Suprapubic skin (tissue), 4 donors: ENCODE results near the gene ZC3HAV1. TPM values are rescaled to one million over a fixed set of nuclear protein-coding genes. Genes with fewer than 3 reads are reported as not detected.
"Not testable (repeated sequence)": the region's sequence is repeated elsewhere in the genome, so short reads cannot be mapped to it uniquely, and the experiment has no call there.

Source experiments
- DNase-seq, 2 donors: peaks; one replicate each; pipeline ENCODE4 v3.0.0-alpha.2; 2019; ENCODE audit warnings: low spot score in 2 of 2
- H3K27ac ChIP-seq: fragments of 200-600 bp; sonication (generic); one replicate; pipeline ENCODE4 v1.5.1; 2019
- H3K27me3 ChIP-seq: fragments of 200-600 bp; sonication (generic); one replicate; pipeline ENCODE4 v1.5.1; 2019
- H3K36me3 ChIP-seq: fragments of 200-600 bp; sonication (generic); one replicate; pipeline ENCODE4 v1.5.1; 2019
- H3K4me1 ChIP-seq: fragments of 200-600 bp; sonication (generic); one replicate; pipeline ENCODE4 v1.5.1; 2019
- H3K4me3 ChIP-seq: fragments of 200-600 bp; sonication (generic); one replicate; pipeline ENCODE4 v1.5.1; 2019; ENCODE audit warnings: mild to moderate bottlenecking
- H3K9me3 ChIP-seq: fragments of 200-600 bp; sonication (generic); one replicate; pipeline ENCODE4 v1.5.1; 2019
- EP300 ChIP-seq: sonication (generic); formaldehyde crosslinking; IDR thresholded peaks from one replicate; pipeline ENCODE4 v1.6.1; 2017; ENCODE audit warnings: antibody characterized with exemption
- POLR2A ChIP-seq, 2 donors: fragments of 450-650 bp; IDR thresholded peaks; one replicate each; pipeline ENCODE4 v1.6.1; 2017; ENCODE audit warnings: antibody characterized with exemption in 2 of 2, mild to moderate bottlenecking in 2 of 2, moderate library complexity in 2 of 2
- POLR2AphosphoS5 ChIP-seq, 3 donors: sonication (generic); formaldehyde crosslinking; IDR thresholded peaks; one replicate each; pipeline ENCODE4 v1.6.1; 2017; ENCODE audit warnings: antibody characterized with exemption in 3 of 3
- WGBS: methylation state at CpG from one replicate; pipeline ENCODE4 v1.1.5; 2018; 5-methylcytosine and 5-hydroxymethylcytosine counted together
- total RNA-seq, 4 donors: library from RNA; depleted of rRNA; stranded (reverse); fragments of >200 nt; gene quantifications; one replicate each; pipeline ENCODE4 v1.1.0, GENCODE V29; 2016
- TF ChIP-seq, protein P1 (sequence below), 2 donors: fragments of 200-600 bp in 1 of 2; fragments of 450-650 bp in 1 of 2; sonication (generic) in 1 of 2; IDR thresholded peaks; one replicate each; pipeline ENCODE4 v1.5.1; 2016 to 2019; ENCODE audit warnings: antibody characterized with exemption in 2 of 2, mild to moderate bottlenecking in 1 of 2, moderate library complexity in 1 of 2

The ZC3HAV1 gene
- total RNA-seq, 4 donors from 2014 or later, result 27.0 to 34.4 (median 29.8) TPM

- no peak for DNase-seq
- Histone ChIP-seq H3K9me3 (no peaks in the 10 kb centered on the region), H3K4me3 (no peak overlapping the region), H3K36me3 (no peaks in the 10 kb centered on the region), H3K4me1 (peaks cover 19% of the 10 kb centered on the region), H3K27me3 (no peaks in the 10 kb centered on the region), H3K27ac (no peak overlapping the region)
- WGBS, result 93% methylated on average over 4 of the region's 4 CpGs
- TF ChIP-seq EP300 (no peak), POLR2AphosphoS5 (IDR thresholded peaks at IDR 0.05) (no peak), POLR2A (IDR thresholded peaks at IDR 0.05) (no peak)
- TF ChIP-seq, protein P1, sequence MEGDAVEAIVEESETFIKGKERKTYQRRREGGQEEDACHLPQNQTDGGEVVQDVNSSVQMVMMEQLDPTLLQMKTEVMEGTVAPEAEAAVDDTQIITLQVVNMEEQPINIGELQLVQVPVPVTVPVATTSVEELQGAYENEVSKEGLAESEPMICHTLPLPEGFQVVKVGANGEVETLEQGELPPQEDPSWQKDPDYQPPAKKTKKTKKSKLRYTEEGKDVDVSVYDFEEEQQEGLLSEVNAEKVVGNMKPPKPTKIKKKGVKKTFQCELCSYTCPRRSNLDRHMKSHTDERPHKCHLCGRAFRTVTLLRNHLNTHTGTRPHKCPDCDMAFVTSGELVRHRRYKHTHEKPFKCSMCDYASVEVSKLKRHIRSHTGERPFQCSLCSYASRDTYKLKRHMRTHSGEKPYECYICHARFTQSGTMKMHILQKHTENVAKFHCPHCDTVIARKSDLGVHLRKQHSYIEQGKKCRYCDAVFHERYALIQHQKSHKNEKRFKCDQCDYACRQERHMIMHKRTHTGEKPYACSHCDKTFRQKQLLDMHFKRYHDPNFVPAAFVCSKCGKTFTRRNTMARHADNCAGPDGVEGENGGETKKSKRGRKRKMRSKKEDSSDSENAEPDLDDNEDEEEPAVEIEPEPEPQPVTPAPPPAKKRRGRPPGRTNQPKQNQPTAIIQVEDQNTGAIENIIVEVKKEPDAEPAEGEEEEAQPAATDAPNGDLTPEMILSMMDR (IDR thresholded peaks at IDR 0.05), result no peak
These were observed 2.3 kb upstream of the ZC3HAV1 start for GRCh38 chr7:139111811-139112301.

- DNase-seq, result no peak
- TF ChIP-seq POLR2AphosphoS5 (IDR thresholded peaks at IDR 0.05), result no peak
- TF ChIP-seq, protein P1 (IDR thresholded peaks at IDR 0.05), result no peak
- no peak for TF ChIP-seq POLR2A (IDR thresholded peaks at IDR 0.05)
- no peak for TF ChIP-seq EP300
- H3K27me3 ChIP-seq, result no peaks in the 10 kb centered on the region
- H3K4me1 ChIP-seq, result peaks cover 27% of the 10 kb centered on the region
- WGBS, result 100% methylated on average over 1 of the region's 1 CpG
- H3K27ac ChIP-seq, result no peak overlapping the region
- no peaks in the 10 kb centered on the region for H3K9me3 ChIP-seq
- no peaks in the 10 kb centered on the region for H3K36me3 ChIP-seq
- H3K4me3 ChIP-seq, result no peak overlapping the region
These were observed 1.6 kb upstream of the ZC3HAV1 start for GRCh38 chr7:139111147-139111546.

GRCh38 chr7:139109983-139110411 lies 477 bp upstream of the ZC3HAV1 start:
- Histone ChIP-seq H3K9me3 (no peaks in the 10 kb centered on the region), H3K4me1 (peaks cover 38% of the 10 kb centered on the region), H3K27me3 (no peaks in the 10 kb centered on the region), H3K4me3 (peak overlapping the region; percentile 90), H3K27ac (peak overlapping the region; percentile 96), H3K36me3 (no peaks in the 10 kb centered on the region)
- TF ChIP-seq POLR2A (IDR thresholded peaks at IDR 0.05), result no peak
- 11% methylated on average over 16 of the region's 16 CpGs for WGBS
- DNase-seq, result no peak

DNA sequence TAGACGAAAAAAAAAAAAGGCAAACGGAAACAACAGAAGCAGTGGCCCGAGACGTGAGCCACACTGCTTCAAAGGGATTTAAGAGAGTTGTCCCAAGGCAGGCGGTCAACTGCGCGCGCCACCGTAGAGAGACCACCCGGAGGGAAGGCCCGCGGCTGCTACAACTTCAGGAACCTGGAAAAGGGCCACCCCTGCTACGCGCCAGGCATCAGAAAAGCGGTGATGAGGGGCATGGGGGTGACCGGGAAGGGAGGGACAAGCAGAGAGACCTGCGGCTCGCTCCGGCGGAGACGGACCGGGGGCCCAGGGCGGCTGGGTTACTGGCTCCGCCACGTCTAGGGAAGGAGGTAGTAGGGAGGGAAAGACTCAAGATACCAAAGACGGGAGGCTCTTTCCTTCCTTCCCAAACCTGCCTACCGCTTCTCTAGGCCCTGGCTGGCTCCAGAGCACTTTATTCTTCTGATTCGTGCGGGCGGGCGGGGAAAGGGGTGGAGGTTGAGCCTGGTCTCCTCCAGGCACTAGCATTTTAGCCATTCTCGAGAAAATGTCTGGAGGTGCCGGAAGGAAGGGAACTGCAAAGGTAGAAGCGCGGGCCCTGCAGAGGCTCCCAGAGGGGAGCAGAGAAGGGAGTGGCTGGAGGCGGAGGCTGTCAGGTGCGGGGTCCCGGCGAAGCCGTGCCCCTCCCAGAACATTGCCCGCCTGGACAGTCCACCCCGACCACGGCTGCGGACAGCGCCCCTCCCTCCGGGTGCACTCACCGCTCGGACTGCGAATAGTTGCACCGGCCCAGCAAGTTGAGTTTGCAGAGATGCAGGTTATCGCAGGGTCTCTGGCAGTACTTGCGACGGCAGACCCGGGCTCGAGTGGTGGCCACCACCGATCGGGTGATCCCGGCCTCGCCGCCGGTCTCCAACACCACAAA lies 993 bp downstream of the ZC3HAV1 start:
- peak; percentile 69 to 81 for DNase-seq
- H3K36me3 ChIP-seq, result no peaks in the 10 kb centered on the region
- TF ChIP-seq POLR2AphosphoS5 (IDR thresholded peaks at IDR 0.05) (no peak), EP300 (no peak), POLR2A (IDR thresholded peaks at IDR 0.05) (no peak)
- TF ChIP-seq, protein P1 (IDR thresholded peaks at IDR 0.05), result no peak
- H3K27me3 ChIP-seq, result no peaks in the 10 kb centered on the region
- H3K27ac ChIP-seq, result peak overlapping the region; percentile 96
- H3K4me1 ChIP-seq, result peaks cover 41% of the 10 kb centered on the region
- WGBS, result under 1% methylated on average over 44 of the region's 61 CpGs
- H3K4me3 ChIP-seq, result peak overlapping the region; percentile 90
- H3K9me3 ChIP-seq, result no peaks in the 10 kb centered on the region

- no peak for DNase-seq
- Histone ChIP-seq H3K4me1 (peaks cover 49% of the 10 kb centered on the region), H3K9me3 (no peaks in the 10 kb centered on the region), H3K27me3 (no peaks in the 10 kb centered on the region), H3K36me3 (no peaks in the 10 kb centered on the region), H3K4me3 (peak overlapping the region; percentile 90), H3K27ac (no peak overlapping the region)
- 42% methylated on average over 2 of the region's 2 CpGs for WGBS
- TF ChIP-seq POLR2A (IDR thresholded peaks at IDR 0.05), result no peak
- no peak for TF ChIP-seq EP300
- no peak for TF ChIP-seq POLR2AphosphoS5 (IDR thresholded peaks at IDR 0.05)
- TF ChIP-seq, protein P1 (IDR thresholded peaks at IDR 0.05), result no peak
These were observed 2.6 kb downstream of the ZC3HAV1 start for GRCh38 chr7:139106959-139107358.

DNA sequence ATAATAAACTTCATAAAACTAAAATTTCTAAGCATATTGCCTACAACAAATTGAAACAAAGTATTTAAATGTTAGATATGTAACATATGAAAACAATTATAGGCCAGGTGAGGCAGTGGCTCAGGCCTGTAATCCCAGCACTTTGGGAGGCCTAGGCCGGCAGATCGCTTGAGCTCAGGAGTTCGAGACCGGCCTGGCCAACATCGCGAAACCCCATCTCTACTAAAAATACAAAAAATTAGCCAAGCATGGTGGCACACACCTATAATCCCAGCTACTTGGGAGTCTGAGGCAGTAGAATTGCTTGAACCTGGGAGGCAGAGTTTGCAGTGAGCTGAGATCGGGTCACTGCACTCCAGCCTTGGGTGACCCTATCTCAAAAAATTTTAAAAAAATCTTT lies 3.3 kb downstream of the ZC3HAV1 start:
- peaks cover 51% of the 10 kb centered on the region for H3K4me1 ChIP-seq

More for the DNA sequence above, 3.3 kb downstream of the ZC3HAV1 start:
- 83% methylated on average over 7 of the region's 7 CpGs for WGBS
- H3K27me3 ChIP-seq, DNase-seq, H3K9me3 ChIP-seq, H3K27ac ChIP-seq, H3K36me3 ChIP-seq: not testable (repeated sequence)
- peak overlapping the region; percentile 90 for H3K4me3 ChIP-seq
